ENCODE measurements around the gene RPL32.
A peak's percentile ranks its signal among the peaks of the same experiment; 100 is the strongest.
"Not testable (repeated sequence)": the region's sequence is repeated elsewhere in the genome, so short reads cannot be mapped to it uniquely, and the experiment has no call there.

The RPL32 gene

GRCh38 chr3:12841970-12842328 lies 584 bp upstream of the RPL32 start:
- Histone ChIP-seq H2AFZ (ENCODE audit: low read length, unreplicated experiment) (peak overlapping the region; percentile 66), H3K27ac (ENCODE audit: low read depth, low read length) (peak overlapping the region; percentile 79), H3K27me3 (ENCODE audit: insufficient read depth, low read length) (no peaks in the 10 kb centered on the region), H3K4me3 (ENCODE audit: low read depth, low read length) (peak overlapping the region; percentile 100; the same call in 1 of the 2 replicates), H3K4me1 (ENCODE audit: control insufficient read depth, insufficient read depth, low read length, unreplicated experiment) (peaks cover 31% of the 10 kb centered on the region), H3K79me2 (ENCODE audit: control insufficient read depth, insufficient read depth, low read length, unreplicated experiment) (peaks cover 44% of the 10 kb centered on the region), H3K36me3 (ENCODE audit: insufficient read depth, low read length) (peaks cover 40% of the 10 kb centered on the region)

- Histone ChIP-seq H3K79me2 (ENCODE audit: control insufficient read depth, insufficient read depth, low read length, unreplicated experiment) (peaks cover 57% of the 10 kb centered on the region), H3K4me1 (ENCODE audit: control insufficient read depth, insufficient read depth, low read length, unreplicated experiment) (peaks cover 37% of the 10 kb centered on the region), H2AFZ (ENCODE audit: low read length, unreplicated experiment) (no peak overlapping the region), H3K36me3 (ENCODE audit: insufficient read depth, low read length) (peaks cover 53% of the 10 kb centered on the region), H3K27me3 (ENCODE audit: insufficient read depth, low read length) (no peaks in the 10 kb centered on the region), H3K27ac (ENCODE audit: low read depth, low read length) (peak overlapping the region; percentile 79), H3K4me3 (ENCODE audit: low read depth, low read length) (peak overlapping the region; percentile 100)
Observed at GRCh38 chr3:12840591-12841148, 695 bp downstream of the RPL32 start.

- peaks cover 37% of the 10 kb centered on the region for H3K4me1 ChIP-seq (ENCODE audit: control insufficient read depth, insufficient read depth, low read length, unreplicated experiment)
- not testable (repeated sequence) for H2AFZ ChIP-seq (ENCODE audit: low read length, unreplicated experiment); H3K27me3 ChIP-seq (ENCODE audit: insufficient read depth, low read length)
- peaks cover 58% of the 10 kb centered on the region for H3K36me3 ChIP-seq (ENCODE audit: insufficient read depth, low read length)
- H3K79me2 ChIP-seq (ENCODE audit: control insufficient read depth, insufficient read depth, low read length, unreplicated experiment): peaks cover 60% of the 10 kb centered on the region
- H3K4me3 ChIP-seq (ENCODE audit: low read depth, low read length): peak overlapping the region; percentile 100
- H3K27ac ChIP-seq (ENCODE audit: low read depth, low read length): peak overlapping the region; percentile 79; the same call in 1 of the 2 replicates
Observed at GRCh38 chr3:12840148-12840547, 1.2 kb downstream of the RPL32 start.

- no peaks in the 10 kb centered on the region for H3K27me3 ChIP-seq (ENCODE audit: insufficient read depth, low read length)
- H2AFZ ChIP-seq (ENCODE audit: low read length, unreplicated experiment): no peak overlapping the region
- 0 out of 2 replicates have a peak overlapping the region, but pooled peaks have one; percentile 5 for H3K27ac ChIP-seq (ENCODE audit: low read depth, low read length)
- peaks cover 37% of the 10 kb centered on the region for H3K4me1 ChIP-seq (ENCODE audit: control insufficient read depth, insufficient read depth, low read length, unreplicated experiment)
- peaks cover 65% of the 10 kb centered on the region for H3K36me3 ChIP-seq (ENCODE audit: insufficient read depth, low read length)
- H3K79me2 ChIP-seq (ENCODE audit: control insufficient read depth, insufficient read depth, low read length, unreplicated experiment): peaks cover 60% of the 10 kb centered on the region
- peak overlapping the region; percentile 100 for H3K4me3 ChIP-seq (ENCODE audit: low read depth, low read length)
Observed at GRCh38 chr3:12839156-12839946, 2.0 kb downstream of the RPL32 start.

GRCh38 chr3:12838179-12838965 lies 3.0 kb downstream of the RPL32 start:
- Histone ChIP-seq H3K36me3 (ENCODE audit: insufficient read depth, low read length) (peaks cover 67% of the 10 kb centered on the region), H3K27me3 (ENCODE audit: insufficient read depth, low read length) (no peaks in the 10 kb centered on the region), H3K79me2 (ENCODE audit: control insufficient read depth, insufficient read depth, low read length, unreplicated experiment) (peaks cover 60% of the 10 kb centered on the region), H3K27ac (ENCODE audit: low read depth, low read length) (no peak overlapping the region; the same call in 1 of the 2 replicates), H3K4me3 (ENCODE audit: low read depth, low read length) (peak overlapping the region; percentile 100), H3K4me1 (ENCODE audit: control insufficient read depth, insufficient read depth, low read length, unreplicated experiment) (peaks cover 37% of the 10 kb centered on the region), H2AFZ (ENCODE audit: low read length, unreplicated experiment) (no peak overlapping the region)

- Histone ChIP-seq H3K4me3 (ENCODE audit: low read depth, low read length) (peak overlapping the region; percentile 100), H3K79me2 (ENCODE audit: control insufficient read depth, insufficient read depth, low read length, unreplicated experiment) (peaks cover 60% of the 10 kb centered on the region), H2AFZ (ENCODE audit: low read length, unreplicated experiment) (no peak overlapping the region), H3K27ac (ENCODE audit: low read depth, low read length) (no peak overlapping the region; the same call in 1 of the 2 replicates), H3K27me3 (ENCODE audit: insufficient read depth, low read length) (no peaks in the 10 kb centered on the region), H3K4me1 (ENCODE audit: control insufficient read depth, insufficient read depth, low read length, unreplicated experiment) (peaks cover 37% of the 10 kb centered on the region), H3K36me3 (ENCODE audit: insufficient read depth, low read length) (peaks cover 73% of the 10 kb centered on the region)
Observed at GRCh38 chr3:12837295-12837986, 3.9 kb downstream of the RPL32 start.

- Histone ChIP-seq H3K4me1 (ENCODE audit: control insufficient read depth, insufficient read depth, low read length, unreplicated experiment) (peaks cover 37% of the 10 kb centered on the region), H3K36me3 (ENCODE audit: insufficient read depth, low read length) (peaks cover 69% of the 10 kb centered on the region), H2AFZ (ENCODE audit: low read length, unreplicated experiment) (no peak overlapping the region), H3K27me3 (ENCODE audit: insufficient read depth, low read length) (no peaks in the 10 kb centered on the region), H3K79me2 (ENCODE audit: control insufficient read depth, insufficient read depth, low read length, unreplicated experiment) (peaks cover 48% of the 10 kb centered on the region), H3K4me3 (ENCODE audit: low read depth, low read length) (no peak overlapping the region), H3K27ac (ENCODE audit: low read depth, low read length) (no peak overlapping the region)
Observed at GRCh38 chr3:12835052-12835665, 6.2 kb downstream of the RPL32 start.

GRCh38 chr3:12833222-12834161 lies 7.9 kb downstream of the RPL32 start:
- H3K79me2 ChIP-seq (ENCODE audit: control insufficient read depth, insufficient read depth, low read length, unreplicated experiment): peaks cover 32% of the 10 kb centered on the region
- H3K4me3 ChIP-seq (ENCODE audit: low read depth, low read length): no peak overlapping the region
- peaks cover 53% of the 10 kb centered on the region for H3K36me3 ChIP-seq (ENCODE audit: insufficient read depth, low read length)
- H2AFZ ChIP-seq (ENCODE audit: low read length, unreplicated experiment): no peak overlapping the region
- H3K27ac ChIP-seq (ENCODE audit: low read depth, low read length): no peak overlapping the region
- peaks cover 22% of the 10 kb centered on the region for H3K4me1 ChIP-seq (ENCODE audit: control insufficient read depth, insufficient read depth, low read length, unreplicated experiment)
- no peaks in the 10 kb centered on the region for H3K27me3 ChIP-seq (ENCODE audit: insufficient read depth, low read length)

- Histone ChIP-seq H3K4me3 (ENCODE audit: low read depth, low read length) (no peak overlapping the region), H3K27me3 (ENCODE audit: insufficient read depth, low read length) (no peaks in the 10 kb centered on the region), H3K4me1 (ENCODE audit: control insufficient read depth, insufficient read depth, low read length, unreplicated experiment) (peaks cover 13% of the 10 kb centered on the region), H3K36me3 (ENCODE audit: insufficient read depth, low read length) (peaks cover 44% of the 10 kb centered on the region), H2AFZ (ENCODE audit: low read length, unreplicated experiment) (no peak overlapping the region), H3K79me2 (ENCODE audit: control insufficient read depth, insufficient read depth, low read length, unreplicated experiment) (peaks cover 23% of the 10 kb centered on the region), H3K27ac (ENCODE audit: low read depth, low read length) (no peak overlapping the region; the same call in 1 of the 2 replicates)
Observed at GRCh38 chr3:12832350-12833221, 8.8 kb downstream of the RPL32 start.
